GM19238 (cell line): ENCODE results near the gene MCOLN1.

ENCODE experiments used
- DNase-seq: peaks from one replicate; pipeline ENCODE4 v3.0.0; 2011; ENCODE audit warnings: low spot score; ENCODE audit not compliant: insufficient read length

MCOLN1 gene

GRCh38 chr19:7502552-7502951 lies 19.9 kb upstream of the MCOLN1 start:
- no peak for DNase-seq

- DNase-seq, result no peak
Measured at GRCh38 chr19:7504684-7505083, 17.7 kb upstream of the MCOLN1 start.

GRCh38 chr19:7505288-7505681 lies 17.1 kb upstream of the MCOLN1 start:
- DNase-seq, result no peak

GRCh38 chr19:7505682-7506384 lies 16.6 kb upstream of the MCOLN1 start:
- DNase-seq, result no peak

GRCh38 chr19:7506385-7507328 lies 15.8 kb upstream of the MCOLN1 start:
- DNase-seq, result no peak

GRCh38 chr19:7507884-7508283 lies 14.5 kb upstream of the MCOLN1 start:
- no peak for DNase-seq

- DNase-seq, result no peak
Measured at GRCh38 chr19:7509625-7510024, 12.8 kb upstream of the MCOLN1 start.

- DNase-seq, result no peak
Measured at GRCh38 chr19:7512400-7512851, 10.0 kb upstream of the MCOLN1 start.

GRCh38 chr19:7513809-7514642 lies 8.4 kb upstream of the MCOLN1 start:
- DNase-seq, result no peak

GRCh38 chr19:7515110-7515644 lies 7.2 kb upstream of the MCOLN1 start:
- DNase-seq, result no peak

GRCh38 chr19:7515645-7516151 lies 6.7 kb upstream of the MCOLN1 start, which contains the start of gene ZNF358:
TSS of gene ZNF358 (plus strand) at chr19:7516103. CDS start at chr19:7519243, 3,140 bp downstream.
- peak; percentile 88 for DNase-seq

- DNase-seq, result no peak
Measured at GRCh38 chr19:7516333-7516732, 6.1 kb upstream of the MCOLN1 start.

- DNase-seq, result no peak
Measured at GRCh38 chr19:7516878-7517277, 5.5 kb upstream of the MCOLN1 start.

GRCh38 chr19:7519361-7520130 lies 2.9 kb upstream of the MCOLN1 start:
- DNase-seq, result no peak

GRCh38 chr19:7520131-7521051 lies 2.0 kb upstream of the MCOLN1 start:
- no peak for DNase-seq

GRCh38 chr19:7521551-7522071 lies 813 bp upstream of the MCOLN1 start:
- no peak for DNase-seq

- DNase-seq, result no peak
Measured at GRCh38 chr19:7522923-7523667, 671 bp downstream of the MCOLN1 start.

GRCh38 chr19:7524523-7524922 lies 2.1 kb downstream of the MCOLN1 start:
- DNase-seq, result no peak
